OCI-LY7 (cell line): ENCODE results near the gene ENGASE. TPM values are rescaled to one million over a fixed set of nuclear protein-coding genes. Genes with fewer than 3 reads are reported as not detected.

ENCODE experiments used
- BruUV-seq: library from RNA; stranded (reverse); fragments of 400-500 nt; replicated peaks from 2 replicates; lab custom pipeline; 2021; lab: Mats Ljungman, UMichigan
- CTCF ChIA-PET: fragments of 300-600 bp; sonication (Branson Sonifier 250); formaldehyde crosslinking; loops from one replicate; lab custom pipeline; 2022; ENCODE audit warnings: antibody characterized with exemption; ENCODE audit not compliant: unreplicated experiment; lab: Charles Lee
- POLR2A ChIA-PET: fragments of 300-600 bp; sonication (Branson Sonifier 250); formaldehyde crosslinking; loops from one replicate; lab custom pipeline; 2022; ENCODE audit warnings: antibody characterized with exemption; lab: Charles Lee
- DNase-seq: peaks from one replicate; pipeline ENCODE4 v3.0.0-alpha.2; 2015; ENCODE audit warnings: low spot score
- H2AFZ ChIP-seq: fragments of 200-600 bp; sonication (generic), shearing (Covaris generic); 2 replicates; pipeline ENCODE4 v1.6.1; 2014; ENCODE audit warnings: mild to moderate bottlenecking, antibody characterized with exemption, low read length, moderate library complexity
- H3K27ac ChIP-seq: fragments of 200-600 bp; sonication (generic); 2 replicates; pipeline ENCODE4 v1.5.1; 2014; ENCODE audit warnings: mixed run types, low read depth, mild to moderate bottlenecking, moderate library complexity, low read length, inconsistent platforms; ENCODE audit not compliant: poor library complexity, severe bottlenecking
- H3K36me3 ChIP-seq: fragments of 200-600 bp; sonication (generic); 2 replicates; pipeline ENCODE4 v1.6.1; 2014; ENCODE audit warnings: mild to moderate bottlenecking, antibody characterized with exemption, low read length, moderate library complexity, mixed read lengths; ENCODE audit not compliant: insufficient read depth
- H3K4me1 ChIP-seq: fragments of 200-600 bp; sonication (generic); 2 replicates; pipeline ENCODE4 v1.5.1; 2014; ENCODE audit warnings: mild to moderate bottlenecking, low read length; ENCODE audit not compliant: insufficient read depth, poor library complexity, severe bottlenecking
- H3K4me2 ChIP-seq: fragments of 200-600 bp; sonication (generic); 2 replicates; pipeline ENCODE4 v1.6.1; 2014; ENCODE audit warnings: mild to moderate bottlenecking, low read length
- H3K4me3 ChIP-seq: fragments of 200-600 bp; sonication (generic); 2 replicates; pipeline ENCODE4 v1.5.1; 2014; ENCODE audit warnings: mild to moderate bottlenecking, low read depth, low read length; ENCODE audit not compliant: poor library complexity, severe bottlenecking
- H3K79me2 ChIP-seq: fragments of 200-600 bp; sonication (generic); 2 replicates; pipeline ENCODE4 v1.6.1; 2016; ENCODE audit warnings: low read depth, mild to moderate bottlenecking, low read length, moderate library complexity, mixed read lengths; ENCODE audit not compliant: insufficient read depth
- H3K9me2 ChIP-seq: fragments of 200-600 bp; sonication (generic); 2 replicates; pipeline ENCODE4 v1.6.1; 2016; ENCODE audit warnings: mild to moderate bottlenecking, low read length, mixed read lengths; ENCODE audit not compliant: insufficient read depth
- H3K9me3 ChIP-seq: fragments of 200-600 bp; sonication (generic); 2 replicates; pipeline ENCODE4 v1.6.1; 2014; ENCODE audit warnings: mild to moderate bottlenecking, mixed run types, low read length, mixed read lengths
- H4K20me1 ChIP-seq: fragments of 200-600 bp; sonication (generic); 2 replicates; pipeline ENCODE4 v1.6.1; 2014; ENCODE audit warnings: mild to moderate bottlenecking, antibody characterized with exemption, low read length, moderate library complexity, mixed read lengths; ENCODE audit not compliant: insufficient read depth
- CTCF ChIP-seq: fragments of 200-600 bp; sonication (generic); conservative IDR thresholded peaks from 2 replicates; pipeline ENCODE4 v1.5.1; 2014; ENCODE audit warnings: mild to moderate bottlenecking, antibody characterized with exemption, low read length, moderate library complexity, mixed read lengths
- EZH2phosphoT487 ChIP-seq: fragments of 200-600 bp; sonication (generic); IDR thresholded peaks from 2 replicates; pipeline ENCODE4 v1.6.1; 2018; ENCODE audit warnings: low read depth, borderline replicate concordance, mild to moderate bottlenecking, mixed run types, antibody characterized with exemption, low read length, moderate library complexity, mixed read lengths
- intact Hi-C: fragments of 100-400 bp; cut with micrococcal nuclease; formaldehyde crosslinking; loops from one replicate; pipeline ENCODE4 v1.10.0; 2022; ENCODE audit not compliant: unreplicated experiment
- total RNA-seq, 2 experiments: library from RNA; depleted of rRNA in 1 of 2; stranded (reverse); fragments of >200 nt in 1 of 2; shearing (Covaris generic) in 1 of 2; gene quantifications; 2 replicates each; pipeline ENCODE4 v1.2.3, GENCODE V29; 2014 to 2022

ENGASE gene
- total RNA-seq, 2 experiments from 2014 or later, result 8.4 to 35.1 TPM

GRCh38 chr17:79035686-79036085 is 38.9 kb upstream of the ENGASE start:
- Histone ChIP-seq H3K4me2 (no peak overlapping the region), H2AFZ (no peak overlapping the region), H3K4me3 (no peak overlapping the region), H4K20me1 (no peaks in the 10 kb centered on the region), H3K9me3 (no peaks in the 10 kb centered on the region), H3K4me1 (no peaks in the 10 kb centered on the region), H3K9me2 (no peaks in the 10 kb centered on the region), H3K79me2 (no peaks in the 10 kb centered on the region), H3K36me3 (no peaks in the 10 kb centered on the region), H3K27ac (no peak overlapping the region)
- intact Hi-C loops, result no loop called here
- BruUV-seq, result no TSS peak
- no peak for DNase-seq
- TF ChIP-seq CTCF (no peak), EZH2phosphoT487 (no peak)
- POLR2A ChIA-PET, result no interaction called here
- CTCF ChIA-PET, result no interaction called here

DNA sequence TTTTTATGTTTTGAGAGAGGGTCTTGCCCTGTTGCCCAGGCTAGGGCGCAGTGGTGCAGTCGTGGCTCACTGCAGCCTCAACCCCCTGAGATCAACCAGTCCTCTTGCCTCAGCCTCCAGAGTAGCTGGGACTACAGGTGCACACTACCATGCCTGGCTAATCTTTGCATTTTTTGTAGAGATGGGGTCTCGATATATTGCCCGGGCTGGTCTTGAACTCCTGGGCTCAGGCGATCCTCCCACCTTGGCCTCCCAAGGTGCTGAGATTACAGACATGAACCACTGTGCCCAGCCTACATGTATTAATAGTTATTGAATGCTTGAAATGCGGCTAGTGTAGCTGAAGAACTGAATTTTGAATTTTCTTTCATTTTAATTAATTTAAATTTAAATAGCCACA is 38.4 kb upstream of the ENGASE start:
- no TSS peak for BruUV-seq

More for the DNA sequence above, 38.4 kb upstream of the ENGASE start:
- no peak for TF ChIP-seq EZH2phosphoT487
- no peak for TF ChIP-seq CTCF
- Histone ChIP-seq H3K4me2 (no peak overlapping the region), H3K36me3 (no peaks in the 10 kb centered on the region), H3K4me1 (no peaks in the 10 kb centered on the region), H3K9me2 (no peaks in the 10 kb centered on the region), H2AFZ (no peak overlapping the region), H3K79me2 (no peaks in the 10 kb centered on the region), H3K9me3 (no peaks in the 10 kb centered on the region), H3K27ac (no peak overlapping the region), H4K20me1 (no peaks in the 10 kb centered on the region), H3K4me3 (no peak overlapping the region)
- intact Hi-C loops, result no loop called here
- POLR2A ChIA-PET, result no interaction called here
- DNase-seq, result no peak
- CTCF ChIA-PET, result interaction anchor here (0.8 to 1.0 kb wide), 2 partner anchors 11 to 35 kb away, joined by 3 read pairs; no protein-coding TSS in a partner anchor
